HepG2 (cell line): ENCODE data around the gene CCBE1. TPM values are rescaled to one million over a fixed set of nuclear protein-coding genes. Genes with fewer than 3 reads are reported as not detected.

Experiments
- ATAC-seq: fragments of 200-7000 bp; cut with Tn5 transposase; 3 replicates; pipeline ENCODE4 v1.9.1; 2020; ENCODE audit warnings: mild to moderate bottlenecking, moderate library complexity
- BruUV-seq: library from RNA; stranded (reverse); fragments of 400-500 nt; replicated peaks from 2 replicates; lab custom pipeline; 2021; lab: Mats Ljungman, UMichigan
- CTCF ChIA-PET: fragments of 300-600 bp; formaldehyde crosslinking; extraction: SDS; loops from one replicate; lab custom pipeline; 2021; ENCODE audit warnings: low total read pairs, inconsistent platforms, low intra/inter-chr PET ratio; lab: Yijun Ruan, JAX
- POLR2A ChIA-PET: fragments of 350-600 bp; sonication (Branson Sonifier 250); formaldehyde crosslinking; loops from one replicate; lab custom pipeline; 2020; ENCODE audit warnings: antibody characterized with exemption, inconsistent platforms; lab: Yijun Ruan, JAX
- DNase-seq: peaks from one replicate; pipeline ENCODE4 v3.0.0-alpha.2; 2015; ENCODE audit warnings: low spot score
- FAIRE-seq: peaks from 3 replicates; lab custom pipeline; 2011; peaks lifted over from hg19 to GRCh38; lab: Jason Lieb, UNC
- H2AFZ ChIP-seq: one replicate; pipeline ENCODE4 v1.6.1; 2011; ENCODE audit warnings: low read length, inconsistent platforms
- H3K27ac ChIP-seq: fragments of 300-600 bp; 3 replicates; pipeline ENCODE4 v1.8.0; 2011; ENCODE audit warnings: mixed run types, mild to moderate bottlenecking, mixed read lengths, low read length, inconsistent platforms; ENCODE audit not compliant: insufficient read depth; ENCODE audit errors: extremely low read length
- H3K27me3 ChIP-seq, 2 experiments: fragments of 200-600 bp in 1 of 2; 2 replicates in 1 of 2; 3 replicates in 1 of 2; pipeline versions ENCODE4 v1.6.0 to v1.8.0; 2011; ENCODE audit warnings: low read length in 2 of 2, mild to moderate bottlenecking in 2 of 2, moderate library complexity in 2 of 2, inconsistent platforms in 1 of 2; ENCODE audit not compliant: insufficient read depth in 2 of 2, control insufficient read depth in 1 of 2
- H3K36me3 ChIP-seq, 2 experiments: fragments of 200-600 bp in 1 of 2; replicated peaks in 1 of 2; 2 replicates in 1 of 2; 3 replicates in 1 of 2; pipeline versions ENCODE4 v1.5.1 to v1.8.0; 2011; ENCODE audit warnings: low read length in 2 of 2, inconsistent platforms in 1 of 2; ENCODE audit not compliant: insufficient read depth in 2 of 2, control insufficient read depth in 1 of 2
- H3K4me1 ChIP-seq: 2 replicates; pipeline ENCODE4 v1.5.1; 2012; ENCODE audit warnings: low read length, inconsistent platforms; ENCODE audit not compliant: insufficient read depth
- H3K4me2 ChIP-seq: 2 replicates; pipeline ENCODE4 v1.6.0; 2011; ENCODE audit warnings: low read depth, low read length, inconsistent platforms
- H3K4me3 ChIP-seq, 3 experiments: fragments of 200-600 bp in 1 of 3; sonication (generic), shearing (Covaris generic) in 1 of 3; replicated peaks in 1 of 3; 2 replicates each; pipeline ENCODE4 v1.5.1; 2011 to 2016; ENCODE audit warnings: low read length in 3 of 3, inconsistent platforms in 2 of 3, low read depth in 2 of 3, mild to moderate bottlenecking in 2 of 3, control low read depth in 1 of 3, mixed read lengths in 1 of 3; ENCODE audit not compliant: insufficient read depth in 1 of 3
- H3K79me2 ChIP-seq: one replicate; pipeline ENCODE4 v1.6.1; 2011; ENCODE audit warnings: low read length, inconsistent platforms; ENCODE audit not compliant: insufficient read depth
- H3K9ac ChIP-seq: 2 replicates; pipeline ENCODE4 v1.6.0; 2011; ENCODE audit warnings: mild to moderate bottlenecking, low read depth, low read length, inconsistent platforms; ENCODE audit not compliant: insufficient read depth
- H3K9me3 ChIP-seq: 2 replicates; pipeline ENCODE4 v1.5.1; 2012; ENCODE audit warnings: mild to moderate bottlenecking, low read length
- H4K20me1 ChIP-seq: 2 replicates; pipeline ENCODE4 v1.6.0; 2011; ENCODE audit warnings: inconsistent platforms, mild to moderate bottlenecking, low read length, moderate library complexity; ENCODE audit not compliant: insufficient read depth
- ATF7 ChIP-seq, 2 experiments: fragments of 450-650 bp in 1 of 2; sonication (generic) in 1 of 2; formaldehyde crosslinking in 1 of 2; IDR thresholded peaks; 2 replicates each; pipeline versions ENCODE4 v1.4.0 to v1.6.1; 2016 to 2020; ENCODE audit warnings: antibody characterized with exemption in 1 of 2, mild to moderate bottlenecking in 1 of 2, missing genetic modification reagents in 1 of 2
- ATF7-NPFF ChIP-seq: sonication (generic); formaldehyde crosslinking; IDR thresholded peaks from 2 replicates; pipeline ENCODE4 v1.8.1; 2023; ENCODE audit warnings: mild to moderate bottlenecking, low read depth, missing genetic modification reagents, moderate library complexity
- CC2D1A ChIP-seq: sonication (generic); formaldehyde crosslinking; IDR thresholded peaks from 2 replicates; pipeline ENCODE4 v1.8.1; 2023; ENCODE audit warnings: mild to moderate bottlenecking, missing genetic modification reagents
- FOXC1 ChIP-seq: sonication (generic); formaldehyde crosslinking; IDR thresholded peaks from 2 replicates; pipeline ENCODE4 v1.8.0; 2022; ENCODE audit warnings: mild to moderate bottlenecking, missing genetic modification reagents, borderline replicate concordance
- NCOA2 ChIP-seq: sonication (generic); formaldehyde crosslinking; IDR thresholded peaks from 2 replicates; pipeline ENCODE4 v1.8.0; 2022; ENCODE audit warnings: inconsistent platforms
- PPARG ChIP-seq: conservative IDR thresholded peaks from 2 replicates; pipeline ENCODE4 v1.6.1; 2016; ENCODE audit warnings: missing biosample characterization, missing genetic modification reagents
- THAP11 ChIP-seq: IDR thresholded peaks from 2 replicates; pipeline ENCODE4 v1.6.1; 2016; ENCODE audit warnings: missing biosample characterization, missing genetic modification reagents
- THYN1 ChIP-seq: sonication (generic); formaldehyde crosslinking; IDR thresholded peaks from 2 replicates; pipeline ENCODE4 v1.8.1; 2023; ENCODE audit warnings: low read depth, mild to moderate bottlenecking, moderate library complexity, missing genetic modification reagents, borderline replicate concordance
- ZMAT3 ChIP-seq: sonication (generic); formaldehyde crosslinking; conservative IDR thresholded peaks from 2 replicates; pipeline ENCODE4 v1.7.0; 2021; ENCODE audit warnings: missing genetic modification reagents
- ZNF136 ChIP-seq: sonication (generic); formaldehyde crosslinking; IDR thresholded peaks from 2 replicates; pipeline ENCODE4 v1.8.1; 2022; ENCODE audit warnings: low read depth, mild to moderate bottlenecking, moderate library complexity, missing genetic modification reagents
- ZNF510 ChIP-seq: sonication (generic); formaldehyde crosslinking; IDR thresholded peaks from 2 replicates; pipeline ENCODE4 v1.4.0; 2020; ENCODE audit warnings: low read depth, mild to moderate bottlenecking, missing genetic modification reagents
- ZNF563 ChIP-seq: sonication (generic); formaldehyde crosslinking; IDR thresholded peaks from 2 replicates; pipeline ENCODE4 v1.8.0; 2022; ENCODE audit warnings: mild to moderate bottlenecking, moderate library complexity, missing genetic modification reagents
- ZNF674 ChIP-seq: sonication (generic); formaldehyde crosslinking; IDR thresholded peaks from 2 replicates; pipeline ENCODE4 v1.5.0; 2020; ENCODE audit warnings: low read depth, mild to moderate bottlenecking, missing genetic modification reagents
- ZNF777 ChIP-seq: sonication (generic); formaldehyde crosslinking; IDR thresholded peaks from 2 replicates; pipeline ENCODE4 v1.4.0; 2020; ENCODE audit warnings: missing genetic modification reagents
- WGBS: methylation state at CpG from one replicate; pipeline ENCODE4 v1.1.6; 2017; ENCODE audit warnings: low lambda C conversion rate; 5-methylcytosine and 5-hydroxymethylcytosine counted together
- in situ Hi-C: cut with HindIII; loops from 2 replicates; pipeline ENCODE4 v1.10.0; 2017; ENCODE audit warnings: low pct_unique_long_range_greater_than_20kb; ENCODE audit not compliant: extremely low pct_ligation_motif_present
- intact Hi-C: fragments of 100-400 bp; cut with micrococcal nuclease; formaldehyde crosslinking; loops from one replicate; pipeline ENCODE4 v1.10.0; 2022; ENCODE audit not compliant: unreplicated experiment
- polyA plus RNA-seq, 8 experiments: library from polyadenylated mRNA; depleted of rRNA in 3 of 8; stranded (reverse) in 7 of 8; unstranded in 1 of 8; fragments of >200 nt; fragmentation: Illumina TruSeq in 4 of 8; extraction: Trizol in 4 of 8; gene quantifications; 2 replicates each; pipeline versions ENCODE4 v1.2.1 to v1.2.3, GENCODE V29; 2011 to 2016; ENCODE audit warnings: low read depth in 4 of 8, missing spikeins in 1 of 8, mixed read lengths in 1 of 8; ENCODE audit not compliant: insufficient read depth in 1 of 8
- total RNA-seq, 5 experiments: library from RNA; depleted of rRNA; stranded (reverse); fragments of >200 nt; fragmentation: Illumina TruSeq; extraction: Trizol; gene quantifications; 2 replicates each; pipeline ENCODE4 v1.2.3, GENCODE V29; 2016; ENCODE audit warnings: low read depth in 1 of 5
- TF ChIP-seq, protein P1 (sequence below): sonication (generic); formaldehyde crosslinking; IDR thresholded peaks from 2 replicates; pipeline ENCODE4 v1.4.0; 2020; ENCODE audit warnings: missing genetic modification reagents; ENCODE audit errors: not compliant biosample characterization
- TF ChIP-seq, protein P2 (sequence below): sonication (generic); formaldehyde crosslinking; IDR thresholded peaks from 2 replicates; pipeline ENCODE4 v1.4.0; 2020; ENCODE audit warnings: mild to moderate bottlenecking, low read depth, missing genetic modification reagents
- TF ChIP-seq, protein P3 (sequence below): sonication (generic); formaldehyde crosslinking; IDR thresholded peaks from 2 replicates; pipeline ENCODE4 v1.4.0; 2020; ENCODE audit warnings: mild to moderate bottlenecking, missing genetic modification reagents, borderline replicate concordance
- TF ChIP-seq, protein P4 (sequence below): sonication (generic); formaldehyde crosslinking; IDR thresholded peaks from 2 replicates; pipeline ENCODE4 v1.5.1; 2020; ENCODE audit warnings: mild to moderate bottlenecking, missing genetic modification reagents, borderline replicate concordance
- TF ChIP-seq, protein P5 (sequence below): IDR thresholded peaks from 2 replicates; pipeline ENCODE4 v1.6.1; 2016; ENCODE audit warnings: low read depth, control low read depth

Gene CCBE1
- total and polyA plus RNA-seq, 2 of the 13 experiments (the other 11 are each of a cell fraction or from before 2014, with no cell fraction given), result not detected

DNA sequence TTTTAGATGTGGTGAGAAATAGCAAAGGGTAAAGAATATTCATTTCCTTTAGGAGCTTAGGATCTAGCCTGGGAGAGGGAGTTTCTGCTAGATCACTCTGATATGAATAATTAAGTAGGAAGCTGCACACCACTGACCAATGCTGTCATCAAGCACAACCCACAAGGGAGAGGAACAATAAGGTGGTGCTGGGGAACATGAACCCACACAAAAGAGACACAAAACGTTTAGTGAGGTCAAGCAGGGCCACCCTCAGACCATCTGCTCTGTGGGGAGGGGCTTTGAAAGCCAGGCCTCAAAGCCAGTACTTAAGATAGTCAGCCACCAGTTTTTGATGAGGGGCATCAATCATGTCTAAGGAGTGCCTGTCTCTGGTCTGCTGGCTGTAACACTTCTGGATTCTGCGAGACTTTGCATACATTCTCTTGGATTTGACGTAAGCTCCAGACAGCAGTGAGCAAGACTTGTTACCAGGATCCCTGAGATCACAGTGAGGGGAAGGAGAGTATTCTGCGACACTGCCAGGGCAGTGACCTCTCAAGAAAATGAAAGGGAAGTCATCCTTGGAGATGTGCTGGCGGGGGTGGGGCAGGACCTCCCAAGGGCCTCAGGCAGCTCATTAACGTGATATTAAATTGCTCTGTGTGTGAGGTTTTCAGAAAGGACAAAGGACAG is 127.0 kb downstream of the CCBE1 start:
- H3K9me3 ChIP-seq, result no peaks in the 10 kb centered on the region
- H3K4me2 ChIP-seq, result no peak overlapping the region
- no peak overlapping the region for H2AFZ ChIP-seq
- H4K20me1 ChIP-seq, result no peaks in the 10 kb centered on the region
- ATAC-seq (no peak), FAIRE-seq (no peak), DNase-seq (no peak)
- CTCF ChIA-PET, result no interaction called here
- in situ Hi-C loops, result no loop called here
- H3K9ac ChIP-seq, result no peak overlapping the region
- intact Hi-C loops, result no loop called here
- no TSS peak for BruUV-seq
- no peaks in the 10 kb centered on the region for H3K4me1 ChIP-seq
- H3K36me3 ChIP-seq, result no peaks in the 10 kb centered on the region
- H3K79me2 ChIP-seq, result no peaks in the 10 kb centered on the region
- peaks cover 0 to 4% of the 10 kb centered on the region in 2 experiments; a peak in 1 of 5 replicates for H3K27me3 ChIP-seq
- no peak overlapping the region for H3K27ac ChIP-seq
- POLR2A ChIA-PET, result no interaction called here
- H3K4me3 ChIP-seq, result no peak overlapping the region
- 2% methylated on average over 6 of the region's 6 CpGs for WGBS
- TF ChIP-seq FOXC1 (CRISPR knock-in tag), result no peak
- TF ChIP-seq, protein P1, sequence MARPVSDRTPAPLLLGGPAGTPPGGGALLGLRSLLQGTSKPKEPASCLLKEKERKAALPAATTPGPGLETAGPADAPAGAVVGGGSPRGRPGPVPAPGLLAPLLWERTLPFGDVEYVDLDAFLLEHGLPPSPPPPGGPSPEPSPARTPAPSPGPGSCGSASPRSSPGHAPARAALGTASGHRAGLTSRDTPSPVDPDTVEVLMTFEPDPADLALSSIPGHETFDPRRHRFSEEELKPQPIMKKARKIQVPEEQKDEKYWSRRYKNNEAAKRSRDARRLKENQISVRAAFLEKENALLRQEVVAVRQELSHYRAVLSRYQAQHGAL, result no peak
- TF ChIP-seq ATF7 (IDR thresholded peaks at IDR 0.05), result no peak
- no peak for TF ChIP-seq ATF7 (CRISPR knock-in tag; IDR thresholded peaks at IDR 0.05)
- no peak for TF ChIP-seq ZNF777
- TF ChIP-seq ZNF563 (CRISPR knock-in tag), result no peak
- no peak for TF ChIP-seq ZNF136 (CRISPR knock-in tag)
- TF ChIP-seq, protein P2, sequence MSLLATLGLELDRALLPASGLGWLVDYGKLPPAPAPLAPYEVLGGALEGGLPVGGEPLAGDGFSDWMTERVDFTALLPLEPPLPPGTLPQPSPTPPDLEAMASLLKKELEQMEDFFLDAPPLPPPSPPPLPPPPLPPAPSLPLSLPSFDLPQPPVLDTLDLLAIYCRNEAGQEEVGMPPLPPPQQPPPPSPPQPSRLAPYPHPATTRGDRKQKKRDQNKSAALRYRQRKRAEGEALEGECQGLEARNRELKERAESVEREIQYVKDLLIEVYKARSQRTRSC (CRISPR knock-in tag), result no peak
- no peak for TF ChIP-seq NCOA2
- TF ChIP-seq CC2D1A (CRISPR knock-in tag), result no peak
- TF ChIP-seq ZNF510 (CRISPR knock-in tag), result no peak
- TF ChIP-seq, protein P3, sequence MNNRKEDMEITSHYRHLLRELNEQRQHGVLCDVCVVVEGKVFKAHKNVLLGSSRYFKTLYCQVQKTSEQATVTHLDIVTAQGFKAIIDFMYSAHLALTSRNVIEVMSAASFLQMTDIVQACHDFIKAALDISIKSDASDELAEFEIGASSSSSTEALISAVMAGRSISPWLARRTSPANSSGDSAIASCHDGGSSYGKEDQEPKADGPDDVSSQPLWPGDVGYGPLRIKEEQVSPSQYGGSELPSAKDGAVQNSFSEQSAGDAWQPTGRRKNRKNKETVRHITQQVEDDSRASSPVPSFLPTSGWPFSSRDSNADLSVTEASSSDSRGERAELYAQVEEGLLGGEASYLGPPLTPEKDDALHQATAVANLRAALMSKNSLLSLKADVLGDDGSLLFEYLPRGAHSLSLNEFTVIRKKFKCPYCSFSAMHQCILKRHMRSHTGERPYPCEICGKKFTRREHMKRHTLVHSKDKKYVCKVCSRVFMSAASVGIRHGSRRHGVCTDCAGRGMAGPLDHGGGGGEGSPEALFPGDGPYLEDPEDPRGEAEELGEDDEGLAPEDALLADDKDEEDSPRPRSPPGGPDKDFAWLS (CRISPR knock-in tag), result no peak
- no peak for TF ChIP-seq ATF7-NPFF (CRISPR knock-in tag)
- no peak for TF ChIP-seq PPARG (CRISPR knock-in tag)
- no peak for TF ChIP-seq ZMAT3
- TF ChIP-seq THYN1 (CRISPR knock-in tag), result no peak
- no peak for TF ChIP-seq ZNF674 (CRISPR knock-in tag)
- TF ChIP-seq, protein P4, sequence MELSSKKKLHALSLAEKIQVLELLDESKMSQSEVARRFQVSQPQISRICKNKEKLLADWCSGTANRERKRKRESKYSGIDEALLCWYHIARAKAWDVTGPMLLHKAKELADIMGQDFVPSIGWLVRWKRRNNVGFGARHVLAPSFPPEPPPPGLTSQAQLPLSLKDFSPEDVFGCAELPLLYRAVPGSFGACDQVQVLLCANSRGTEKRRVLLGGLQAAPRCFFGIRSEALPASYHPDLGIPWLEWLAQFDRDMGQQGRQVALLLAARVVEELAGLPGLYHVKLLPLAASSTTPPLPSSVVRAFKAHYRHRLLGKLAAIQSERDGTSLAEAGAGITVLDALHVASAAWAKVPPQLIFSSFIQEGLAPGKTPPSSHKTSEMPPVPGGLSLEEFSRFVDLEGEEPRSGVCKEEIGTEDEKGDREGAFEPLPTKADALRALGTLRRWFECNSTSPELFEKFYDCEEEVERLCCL (CRISPR knock-in tag), result no peak
- TF ChIP-seq, protein P5, sequence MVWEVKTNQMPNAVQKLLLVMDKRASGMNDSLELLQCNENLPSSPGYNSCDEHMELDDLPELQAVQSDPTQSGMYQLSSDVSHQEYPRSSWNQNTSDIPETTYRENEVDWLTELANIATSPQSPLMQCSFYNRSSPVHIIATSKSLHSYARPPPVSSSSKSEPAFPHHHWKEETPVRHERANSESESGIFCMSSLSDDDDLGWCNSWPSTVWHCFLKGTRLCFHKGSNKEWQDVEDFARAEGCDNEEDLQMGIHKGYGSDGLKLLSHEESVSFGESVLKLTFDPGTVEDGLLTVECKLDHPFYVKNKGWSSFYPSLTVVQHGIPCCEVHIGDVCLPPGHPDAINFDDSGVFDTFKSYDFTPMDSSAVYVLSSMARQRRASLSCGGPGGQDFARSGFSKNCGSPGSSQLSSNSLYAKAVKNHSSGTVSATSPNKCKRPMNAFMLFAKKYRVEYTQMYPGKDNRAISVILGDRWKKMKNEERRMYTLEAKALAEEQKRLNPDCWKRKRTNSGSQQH (CRISPR knock-in tag), result no peak
- no peak for TF ChIP-seq THAP11
- TF ChIP-seq, all 625 proteins: peak for 0
